GM06990 (cell line): ENCODE data around the gene TOP2B.

Experiments
- DNase-seq: peaks from one replicate; pipeline ENCODE4 v3.0.0-alpha.2; 2011; ENCODE audit not compliant: insufficient read length; ENCODE audit errors: extremely low read depth
- H3K27me3 ChIP-seq: replicated peaks from 2 replicates; pipeline ENCODE4 v1.6.0; 2011; ENCODE audit warnings: low read length; ENCODE audit not compliant: control insufficient read depth, insufficient read depth
- H3K36me3 ChIP-seq: 2 replicates; pipeline ENCODE4 v1.5.1; 2011; ENCODE audit warnings: low read length; ENCODE audit not compliant: control insufficient read depth, insufficient read depth
- H3K4me3 ChIP-seq: replicated peaks from 2 replicates; pipeline ENCODE4 v1.5.1; 2011; ENCODE audit warnings: low read depth, mild to moderate bottlenecking, control low read depth, low read length
- CTCF ChIP-seq: IDR thresholded peaks from 2 replicates; pipeline ENCODE4 v1.5.1; 2011; ENCODE audit warnings: low read length, control low read depth, mild to moderate bottlenecking, inconsistent platforms; ENCODE audit not compliant: insufficient read depth, poor library complexity, severe bottlenecking

Gene TOP2B

GRCh38 chr3:25594007-25594502 is 70.7 kb downstream of the TOP2B start:
- peak; percentile 65 for TF ChIP-seq CTCF
- H3K36me3 ChIP-seq: no peaks in the 10 kb centered on the region
- no peaks in the 10 kb centered on the region for H3K27me3 ChIP-seq
- DNase-seq: no peak
- H3K4me3 ChIP-seq: no peak overlapping the region

- no peak for TF ChIP-seq CTCF
- Histone ChIP-seq H3K4me3 (no peak overlapping the region), H3K36me3 (no peaks in the 10 kb centered on the region), H3K27me3 (no peaks in the 10 kb centered on the region)
- no peak for DNase-seq
Observed at GRCh38 chr3:25593001-25593400, 71.7 kb downstream of the TOP2B start.

GRCh38 chr3:25592510-25592968 is 72.2 kb downstream of the TOP2B start:
- TF ChIP-seq CTCF: no peak
- Histone ChIP-seq H3K36me3 (no peaks in the 10 kb centered on the region), H3K27me3 (no peaks in the 10 kb centered on the region), H3K4me3 (no peak overlapping the region)
- no peak for DNase-seq

- TF ChIP-seq CTCF: no peak
- no peak for DNase-seq
- no peak overlapping the region for H3K4me3 ChIP-seq
Observed at GRCh38 chr3:25589783-25590258, 74.9 kb downstream of the TOP2B start.

GRCh38 chr3:25589104-25589782 is 75.5 kb downstream of the TOP2B start:
- H3K27me3 ChIP-seq: no peaks in the 10 kb centered on the region; the same call in 1 of the 2 replicates
- no peak overlapping the region for H3K4me3 ChIP-seq
- no peak for DNase-seq
- no peak for TF ChIP-seq CTCF
- H3K36me3 ChIP-seq: no peaks in the 10 kb centered on the region

More at GRCh38 chr3:25589783-25590258, 74.9 kb downstream of the TOP2B start:
- Histone ChIP-seq H3K27me3 (no peaks in the 10 kb centered on the region; the same call in 1 of the 2 replicates), H3K36me3 (no peaks in the 10 kb centered on the region)
